Measurements from ENCODE around the gene PRKCE. TPM values are rescaled to one million over a fixed set of nuclear protein-coding genes. Genes with fewer than 3 reads are reported as not detected.

The PRKCE gene
- total RNA-seq, 1 donor from 2014 or later = 18.4 TPM

GRCh38 chr2:45962177-45962921 lies 310.9 kb downstream of the PRKCE start:
- DNase-seq (ENCODE audit: low spot score in 2 of 2, unreplicated experiment in 2 of 2) = peak in 1 of 2 experiments; percentile 45
- Mint-ChIP-seq H3K36me3 (no peaks in the 10 kb centered on the region), H3K27me3 (ENCODE audit: low read depth) (no peaks in the 10 kb centered on the region), H3K27ac (peak overlapping the region; percentile 55), H3K4me3 (no peak overlapping the region), H3K4me1 (peaks cover 32% of the 10 kb centered on the region), H3K9me3 (no peaks in the 10 kb centered on the region)
- TF ChIP-seq, protein P1, sequence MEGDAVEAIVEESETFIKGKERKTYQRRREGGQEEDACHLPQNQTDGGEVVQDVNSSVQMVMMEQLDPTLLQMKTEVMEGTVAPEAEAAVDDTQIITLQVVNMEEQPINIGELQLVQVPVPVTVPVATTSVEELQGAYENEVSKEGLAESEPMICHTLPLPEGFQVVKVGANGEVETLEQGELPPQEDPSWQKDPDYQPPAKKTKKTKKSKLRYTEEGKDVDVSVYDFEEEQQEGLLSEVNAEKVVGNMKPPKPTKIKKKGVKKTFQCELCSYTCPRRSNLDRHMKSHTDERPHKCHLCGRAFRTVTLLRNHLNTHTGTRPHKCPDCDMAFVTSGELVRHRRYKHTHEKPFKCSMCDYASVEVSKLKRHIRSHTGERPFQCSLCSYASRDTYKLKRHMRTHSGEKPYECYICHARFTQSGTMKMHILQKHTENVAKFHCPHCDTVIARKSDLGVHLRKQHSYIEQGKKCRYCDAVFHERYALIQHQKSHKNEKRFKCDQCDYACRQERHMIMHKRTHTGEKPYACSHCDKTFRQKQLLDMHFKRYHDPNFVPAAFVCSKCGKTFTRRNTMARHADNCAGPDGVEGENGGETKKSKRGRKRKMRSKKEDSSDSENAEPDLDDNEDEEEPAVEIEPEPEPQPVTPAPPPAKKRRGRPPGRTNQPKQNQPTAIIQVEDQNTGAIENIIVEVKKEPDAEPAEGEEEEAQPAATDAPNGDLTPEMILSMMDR (IDR thresholded peaks at IDR 0.05; ENCODE audit: unreplicated experiment) = no peak

GRCh38 chr2:45963816-45964215 lies 312.3 kb downstream of the PRKCE start:
- no peaks in the 10 kb centered on the region for H3K36me3 Mint-ChIP-seq
- peaks cover 32% of the 10 kb centered on the region for H3K4me1 Mint-ChIP-seq
- TF ChIP-seq, protein P1 (IDR thresholded peaks at IDR 0.05; ENCODE audit: unreplicated experiment) = no peak
- no peaks in the 10 kb centered on the region for H3K9me3 Mint-ChIP-seq
- H3K4me3 Mint-ChIP-seq = no peak overlapping the region
- no peaks in the 10 kb centered on the region for H3K27me3 Mint-ChIP-seq (ENCODE audit: low read depth)
- no peak overlapping the region for H3K27ac Mint-ChIP-seq
- DNase-seq (ENCODE audit: low spot score in 2 of 2, unreplicated experiment in 2 of 2) = no peak

DNA sequence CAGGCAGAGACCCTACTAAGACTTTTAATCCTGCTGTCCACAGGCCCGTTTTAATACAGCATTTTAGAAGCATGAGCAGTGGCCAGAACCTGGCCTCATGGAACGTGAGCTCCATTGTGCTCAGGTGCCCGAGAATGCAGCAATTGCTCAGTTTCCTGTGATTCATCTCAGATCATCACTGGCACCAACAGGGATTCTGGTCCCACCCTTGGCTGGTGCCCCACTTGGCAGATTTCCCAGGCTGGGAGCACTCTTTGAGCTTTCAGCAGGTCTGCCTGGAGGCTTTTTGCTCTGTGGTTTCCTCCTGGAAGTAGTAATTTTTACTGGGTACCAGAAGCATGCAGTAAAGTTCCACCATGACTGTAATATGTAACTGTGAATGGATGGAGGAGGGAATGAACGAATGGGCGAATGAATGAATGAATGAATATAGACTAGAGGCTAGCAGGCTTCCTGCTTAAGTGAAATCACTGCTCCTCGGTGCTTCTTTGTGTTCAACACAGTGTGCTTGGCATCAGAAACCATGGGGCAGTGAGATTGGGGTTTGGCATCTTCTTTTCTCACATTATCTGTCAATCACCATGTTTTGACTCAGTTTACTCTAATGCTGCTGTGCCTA lies 312.9 kb downstream of the PRKCE start:
- Mint-ChIP-seq H3K9me3 (no peaks in the 10 kb centered on the region), H3K4me1 (peaks cover 36% of the 10 kb centered on the region), H3K36me3 (no peaks in the 10 kb centered on the region), H3K4me3 (no peak overlapping the region), H3K27ac (no peak overlapping the region), H3K27me3 (ENCODE audit: low read depth) (no peaks in the 10 kb centered on the region)
- TF ChIP-seq, protein P1 (IDR thresholded peaks at IDR 0.05; ENCODE audit: unreplicated experiment) = no peak
- no peak for DNase-seq (ENCODE audit: low spot score in 2 of 2, unreplicated experiment in 2 of 2)

GRCh38 chr2:45964906-45965305 lies 313.4 kb downstream of the PRKCE start:
- Mint-ChIP-seq H3K4me3 (no peak overlapping the region), H3K4me1 (peaks cover 38% of the 10 kb centered on the region), H3K27ac (no peak overlapping the region), H3K27me3 (ENCODE audit: low read depth) (no peaks in the 10 kb centered on the region), H3K36me3 (no peaks in the 10 kb centered on the region), H3K9me3 (no peaks in the 10 kb centered on the region)
- no peak for DNase-seq (ENCODE audit: low spot score in 2 of 2, unreplicated experiment in 2 of 2)
- TF ChIP-seq, protein P1 (IDR thresholded peaks at IDR 0.05; ENCODE audit: unreplicated experiment) = no peak

GRCh38 chr2:45965871-45966498 lies 314.5 kb downstream of the PRKCE start:
- no peak for DNase-seq (ENCODE audit: low spot score in 2 of 2, unreplicated experiment in 2 of 2)

More at GRCh38 chr2:45965871-45966498, 314.5 kb downstream of the PRKCE start:
- TF ChIP-seq, protein P1 (IDR thresholded peaks at IDR 0.05; ENCODE audit: unreplicated experiment) = no peak
- no peaks in the 10 kb centered on the region for H3K36me3 Mint-ChIP-seq
- no peak overlapping the region for H3K27ac Mint-ChIP-seq
- no peaks in the 10 kb centered on the region for H3K9me3 Mint-ChIP-seq
- H3K27me3 Mint-ChIP-seq (ENCODE audit: low read depth) = no peaks in the 10 kb centered on the region
- H3K4me3 Mint-ChIP-seq = no peak overlapping the region
- peaks cover 33% of the 10 kb centered on the region for H3K4me1 Mint-ChIP-seq

All from mesothelial cell of epicardium (in vitro differentiated cells).